HG03558 (cell line): ENCODE measurements around the gene TGOLN2.
"Not testable (repeated sequence)": the region's sequence is repeated elsewhere in the genome, so short reads cannot be mapped to it uniquely, and the experiment has no call there.

ENCODE experiments used
- ATAC-seq: cut with Tn5 transposase; IDR thresholded peaks from one replicate; pipeline ENCODE4 v1.9.1; 2021; ENCODE audit warnings: moderate number of reproducible peaks; ENCODE audit not compliant: unreplicated experiment; ENCODE audit errors: extremely low read depth

The TGOLN2 gene

DNA sequence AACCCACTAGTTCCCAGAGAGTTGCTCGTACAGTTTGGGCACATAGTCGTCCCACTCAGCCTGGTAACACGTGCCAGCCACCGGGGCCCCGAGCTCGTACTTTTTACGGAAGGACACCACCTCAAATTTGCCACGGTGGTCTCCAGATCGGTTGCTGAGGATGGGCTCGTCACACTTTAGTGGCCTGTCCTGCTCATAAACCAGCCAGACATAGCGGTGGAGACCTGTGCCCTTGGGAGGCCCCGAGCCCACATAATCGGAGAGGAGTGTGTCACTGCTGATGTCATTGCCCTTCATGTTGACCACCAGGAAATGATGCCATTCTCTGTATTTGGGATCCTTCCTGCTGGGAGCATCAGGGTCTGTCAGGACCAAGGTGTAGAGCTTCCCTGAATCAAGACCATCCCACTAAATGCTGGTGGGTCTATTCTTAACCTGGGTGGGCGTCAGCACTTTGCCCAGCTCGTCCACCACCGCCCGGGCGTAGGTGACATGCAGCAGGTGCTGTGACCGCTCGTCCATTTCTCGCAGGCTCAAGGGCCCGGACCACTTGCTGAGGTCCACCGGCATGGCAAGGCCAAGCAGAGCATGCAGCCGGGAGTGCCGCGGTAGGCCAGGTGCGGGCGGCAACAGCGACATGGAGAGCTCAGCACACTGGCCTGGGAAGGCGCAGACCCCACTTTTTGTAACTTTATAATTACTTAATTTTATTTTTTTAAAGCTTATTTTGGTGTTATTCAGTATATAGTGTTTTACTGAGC, 13.7 kb upstream of the TGOLN2 start:
- ATAC-seq: no peak

DNA sequence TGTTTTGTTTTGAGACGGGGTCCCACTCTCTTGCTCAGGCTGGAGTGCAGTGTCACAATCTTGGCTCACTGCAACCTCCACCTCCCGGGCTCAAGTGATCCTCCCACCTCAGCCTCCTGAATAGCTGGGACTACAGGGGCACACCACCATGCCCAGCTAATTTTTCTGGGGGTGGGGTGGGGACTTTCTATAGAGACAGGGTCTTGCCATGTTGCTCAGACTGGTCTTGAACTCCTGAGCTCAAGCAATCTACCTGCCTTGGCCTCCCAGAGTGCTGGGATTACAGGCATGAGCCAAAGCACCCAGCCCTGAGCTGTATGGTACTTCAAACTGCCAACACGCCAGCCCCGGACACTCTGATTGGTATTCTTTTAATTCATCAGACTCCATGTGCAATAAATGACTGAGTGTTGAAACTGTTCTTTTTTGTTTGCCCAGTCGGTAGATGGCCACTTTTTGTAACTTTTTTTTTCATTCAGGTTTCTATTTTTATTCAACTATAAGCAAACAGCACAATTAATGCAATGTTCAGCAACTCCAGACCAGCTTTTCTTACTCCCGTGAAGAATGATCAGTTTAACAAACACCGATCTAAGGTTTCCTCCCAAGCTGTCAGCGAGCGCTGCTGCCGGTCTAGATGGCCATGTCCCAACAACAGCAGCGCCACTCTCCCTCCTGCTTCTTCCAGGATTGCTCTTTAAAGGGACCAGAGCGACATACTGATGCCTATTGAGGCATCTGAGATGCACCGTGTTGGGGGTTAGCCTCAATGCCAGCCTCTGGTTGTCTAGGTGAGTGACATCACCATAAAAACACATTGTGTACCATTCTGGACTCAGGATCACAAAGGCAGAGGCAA, 12.5 kb upstream of the TGOLN2 start:
- ATAC-seq: no peak

DNA sequence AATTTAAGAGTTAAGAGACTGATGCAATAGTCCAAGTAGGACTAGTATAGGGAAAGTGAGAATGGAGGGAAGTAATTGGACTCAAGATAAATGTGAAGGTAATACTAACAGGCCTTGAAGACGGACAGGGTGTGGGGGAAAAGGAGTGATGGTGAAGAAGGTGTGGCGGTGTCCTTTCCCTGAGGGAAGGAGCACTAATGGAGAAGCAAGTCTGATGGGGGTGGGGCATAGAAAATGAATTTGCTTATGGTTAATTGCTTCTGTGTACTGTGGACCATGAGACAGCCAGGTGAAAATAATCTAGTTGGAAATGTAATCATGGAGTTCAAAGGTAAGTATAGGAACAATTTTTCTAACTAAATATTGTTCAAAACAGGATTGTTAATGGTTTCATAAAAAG, 7.1 kb upstream of the TGOLN2 start:
- ATAC-seq: no peak

GRCh38 chr2:85333877-85334276, 6.1 kb upstream of the TGOLN2 start:
- not testable (repeated sequence) for ATAC-seq

GRCh38 chr2:85330839-85331636, 3.2 kb upstream of the TGOLN2 start:
- ATAC-seq: no peak

GRCh38 chr2:85329701-85330100, 1.9 kb upstream of the TGOLN2 start:
- not testable (repeated sequence) for ATAC-seq

- no peak for ATAC-seq
Observed at GRCh38 chr2:85329181-85329651, 1.4 kb upstream of the TGOLN2 start.

DNA sequence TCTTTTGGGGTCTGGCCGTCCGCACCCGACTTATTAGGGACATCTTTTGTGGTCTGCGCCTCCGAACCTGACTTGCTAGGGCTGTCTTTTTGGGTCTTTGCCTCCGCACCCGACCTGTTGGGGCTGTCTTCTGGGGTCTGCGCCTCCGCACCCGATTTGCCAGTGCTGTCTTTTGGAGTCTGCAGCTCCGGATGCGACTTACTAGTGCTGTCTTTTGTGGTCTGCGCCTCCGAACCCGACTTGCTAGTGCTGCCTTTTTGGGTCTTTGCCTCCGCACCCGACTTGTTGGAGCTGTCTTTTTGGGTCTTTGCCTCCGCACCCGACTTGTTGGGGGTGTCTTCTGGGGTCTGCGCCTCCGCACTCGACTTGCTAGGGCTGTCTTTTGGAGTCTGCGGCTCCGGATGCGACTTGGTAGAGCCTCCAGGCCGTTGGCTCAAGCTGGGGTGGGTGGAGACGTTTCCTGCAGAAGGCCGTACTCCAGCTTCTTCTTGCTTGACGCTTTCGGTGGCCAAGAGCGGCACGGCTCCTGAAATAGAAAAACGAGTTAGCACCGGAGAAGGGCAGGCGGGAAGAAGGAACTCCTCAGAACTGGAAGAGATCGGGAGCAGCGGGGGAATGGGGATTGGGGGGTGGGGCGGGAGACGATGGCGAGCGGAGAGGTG, 498 bp downstream of the TGOLN2 start:
- no peak for ATAC-seq

DNA sequence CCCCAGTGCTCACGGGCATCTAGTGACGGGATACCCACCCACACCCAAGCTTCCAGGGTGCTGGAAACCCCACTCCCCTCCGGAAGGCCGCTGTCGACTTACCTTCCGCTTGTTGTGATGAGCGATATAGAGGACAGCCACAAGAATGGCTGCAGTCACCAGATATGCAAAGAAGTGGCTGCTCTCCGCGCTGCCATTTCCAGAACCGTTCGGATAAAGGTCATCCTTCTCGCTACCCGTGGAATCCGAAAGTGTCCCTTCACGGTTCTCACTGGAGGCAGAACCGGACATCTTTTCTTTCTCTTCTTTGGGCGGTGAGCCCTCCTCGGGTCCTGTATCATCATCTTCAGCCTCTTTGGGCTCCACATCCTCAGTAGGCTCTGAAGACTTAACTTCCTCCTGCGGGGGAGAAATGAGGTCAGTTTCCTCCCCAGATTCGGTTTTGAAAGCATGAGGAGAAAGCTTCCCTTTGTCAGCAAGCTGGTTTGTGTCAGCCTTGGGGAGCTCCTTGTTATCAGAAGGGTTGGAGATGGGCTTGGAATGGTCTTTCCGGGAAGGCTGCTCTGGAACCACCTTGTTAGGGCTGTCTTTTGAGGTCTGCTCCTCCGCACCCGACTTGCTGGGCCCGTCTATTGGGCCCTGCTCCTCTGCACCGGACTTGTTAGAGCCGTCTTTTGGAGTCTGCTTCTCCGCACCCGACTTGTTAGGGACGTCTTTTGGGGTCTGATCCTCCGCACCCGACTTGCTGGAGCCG, 1.2 kb downstream of the TGOLN2 start:
- no peak for ATAC-seq

DNA sequence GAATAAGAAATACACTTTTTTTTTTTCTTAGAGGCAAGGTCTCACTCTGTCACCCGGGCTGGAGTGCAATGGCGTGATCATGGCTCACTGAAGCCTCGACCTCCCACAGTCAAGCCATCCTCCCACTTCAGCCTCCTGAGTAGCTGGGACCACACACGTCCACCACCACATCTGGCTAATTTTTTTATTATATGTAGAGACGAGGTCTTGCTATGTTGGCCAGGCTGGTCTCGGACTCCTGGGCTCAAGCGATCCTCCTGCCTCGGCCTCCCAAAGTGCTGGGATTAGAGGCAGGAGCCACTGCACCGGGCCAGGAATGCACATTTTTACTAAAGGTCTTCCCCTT, 2.4 kb downstream of the TGOLN2 start:
- no peak for ATAC-seq

- no peak for ATAC-seq
Observed at GRCh38 chr2:85324639-85325465, 2.9 kb downstream of the TGOLN2 start.

DNA sequence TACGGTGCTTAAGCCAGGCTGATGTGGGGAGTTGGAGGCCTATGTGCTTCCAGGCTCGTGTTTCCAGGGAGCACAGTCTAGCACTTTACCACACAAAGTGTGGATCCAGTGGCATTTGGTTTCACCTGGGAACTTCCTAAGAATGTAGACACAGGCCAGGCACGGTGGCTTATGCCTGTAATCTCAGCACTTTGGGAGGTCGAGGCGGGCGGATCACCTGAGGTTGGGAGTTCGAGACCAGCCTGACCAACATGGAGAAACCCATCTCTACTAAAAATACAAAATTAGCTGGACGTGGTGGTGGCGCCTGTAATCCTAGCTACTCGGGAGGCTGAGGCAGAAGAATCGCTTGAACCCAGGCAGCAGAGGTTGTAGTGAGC, 3.8 kb downstream of the TGOLN2 start:
- not testable (repeated sequence) for ATAC-seq

DNA sequence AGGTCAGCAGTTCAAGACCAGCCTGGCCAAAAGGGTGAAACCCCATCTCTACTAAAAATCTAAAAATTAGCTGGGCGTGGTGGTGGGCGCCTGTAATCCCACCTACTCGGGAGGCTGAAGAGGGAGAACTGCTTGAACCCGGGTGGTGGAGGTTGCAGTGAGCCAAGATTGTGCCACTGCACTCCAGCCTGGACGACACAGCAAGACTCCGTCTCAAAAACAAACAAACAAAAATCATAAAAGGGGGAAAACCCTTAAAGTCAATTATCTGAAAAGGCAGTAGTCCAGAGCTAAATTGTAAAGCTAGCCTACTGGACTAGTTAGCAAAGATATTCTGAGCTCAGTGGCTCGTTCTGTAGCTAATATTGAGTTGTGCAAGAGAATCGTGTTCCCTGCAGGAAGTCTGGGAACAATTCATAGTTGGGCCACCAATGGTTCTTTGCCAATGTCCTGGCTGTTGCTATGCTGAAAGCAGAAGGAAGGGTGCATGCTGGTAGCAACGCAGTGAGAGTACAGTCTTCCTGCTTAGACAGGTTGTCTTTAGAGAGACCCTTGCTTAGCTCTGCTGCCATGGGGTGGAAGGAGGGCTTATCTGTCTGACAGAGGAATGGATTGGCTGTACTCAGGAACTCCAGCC, 4.3 kb downstream of the TGOLN2 start:
- no peak for ATAC-seq

GRCh38 chr2:85319796-85320195, 8.0 kb downstream of the TGOLN2 start:
- no peak for ATAC-seq

GRCh38 chr2:85318222-85319074, 9.3 kb downstream of the TGOLN2 start:
- no peak for ATAC-seq

- ATAC-seq: not testable (repeated sequence)
Observed at GRCh38 chr2:85315921-85316320, 11.9 kb downstream of the TGOLN2 start.

DNA sequence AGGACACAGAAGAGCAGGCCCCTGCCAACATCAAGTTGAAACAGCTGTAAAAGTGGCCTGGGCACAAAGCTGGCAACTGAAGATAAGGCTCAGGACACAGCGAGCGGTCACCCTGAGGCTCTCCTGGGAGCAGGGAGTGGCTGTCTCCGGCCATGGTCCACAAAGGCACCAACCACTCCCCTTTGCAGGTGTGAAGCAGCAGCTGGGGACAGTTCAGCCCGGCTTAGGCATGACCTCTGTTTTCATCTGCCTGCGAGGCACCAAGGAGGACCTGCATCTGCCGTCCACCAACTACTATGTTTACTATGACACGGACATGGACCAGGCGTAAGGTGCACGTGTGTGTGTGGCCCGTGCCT, 12.9 kb downstream of the TGOLN2 start:
- ATAC-seq: no peak
